ENCODE results near the gene RNF149.
"Not testable (repeated sequence)": the region's sequence is repeated elsewhere in the genome, so short reads cannot be mapped to it uniquely, and the experiment has no call there.

RNF149 gene

DNA sequence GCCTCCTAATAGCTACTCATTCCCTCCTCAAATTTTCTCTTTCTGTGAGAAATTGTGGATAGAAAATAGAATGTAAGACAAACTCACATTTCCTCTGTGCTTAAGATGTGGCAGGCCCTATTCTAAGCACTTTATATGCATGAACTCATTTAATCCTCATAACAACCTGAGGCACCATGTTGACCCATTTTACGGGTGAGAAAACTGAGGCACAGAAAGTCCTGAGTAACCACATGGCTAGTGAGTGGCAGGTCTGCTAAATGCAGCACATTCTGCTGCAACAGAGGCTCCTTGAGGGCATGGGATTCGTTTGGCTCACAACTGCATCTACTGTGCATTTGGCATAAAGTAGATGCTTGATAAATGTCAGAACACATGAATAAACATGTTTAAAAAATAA lies 22.7 kb upstream of the RNF149 start:
- no peak for DNase-seq (ENCODE audit: low read depth in 2 of 2)

- no peak for DNase-seq (ENCODE audit: low read depth in 2 of 2)
These were observed 21.9 kb upstream of the RNF149 start for GRCh38 chr2:101330253-101330933.

GRCh38 chr2:101329026-101329425 lies 20.5 kb upstream of the RNF149 start:
- DNase-seq (ENCODE audit: low read depth in 2 of 2) = no peak

GRCh38 chr2:101328474-101329007 lies 20.0 kb upstream of the RNF149 start:
- no peak for DNase-seq (ENCODE audit: low read depth in 2 of 2)

- no peak for DNase-seq (ENCODE audit: low read depth in 2 of 2)
These were observed 19.4 kb upstream of the RNF149 start for GRCh38 chr2:101327863-101328394.

DNA sequence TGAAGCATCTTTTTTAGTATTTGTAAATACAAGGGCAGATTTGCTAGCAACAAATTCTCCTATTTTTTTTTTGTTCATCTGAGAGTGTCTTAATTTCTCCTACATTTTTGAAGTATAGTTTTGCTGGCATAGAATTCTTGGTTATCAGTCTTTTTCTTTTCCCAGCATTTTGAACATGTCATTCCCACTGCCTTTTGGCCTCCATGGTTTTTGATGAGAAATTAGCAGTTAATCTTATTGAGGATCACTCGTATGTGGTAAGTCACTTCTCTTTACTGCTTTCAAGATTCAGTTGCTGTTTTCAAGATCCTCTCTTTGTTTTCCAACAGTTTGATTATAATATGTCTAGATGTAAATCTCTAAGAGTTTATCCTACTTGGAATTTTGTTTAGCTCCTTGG lies 16.9 kb upstream of the RNF149 start:
- no peak for DNase-seq (ENCODE audit: low read depth in 2 of 2)

DNA sequence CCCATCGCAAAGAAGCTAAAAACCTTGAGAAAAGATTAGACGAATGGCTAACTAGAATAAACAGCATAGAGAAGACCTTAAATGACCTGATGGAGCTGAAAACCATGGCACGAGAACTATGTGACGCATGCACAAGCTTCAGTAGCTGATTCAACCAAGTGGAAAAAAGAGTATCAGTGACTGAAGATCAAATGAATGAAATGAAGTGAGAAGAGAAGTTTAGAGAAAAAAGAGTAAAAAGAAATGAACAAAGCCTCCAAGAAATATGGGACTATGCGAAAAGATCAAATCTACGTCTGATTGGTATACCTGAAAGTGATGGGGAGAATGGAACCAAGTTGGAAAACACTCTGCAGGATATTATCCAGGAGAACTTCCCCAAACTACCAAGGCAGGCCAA lies 8.1 kb upstream of the RNF149 start:
- DNase-seq (ENCODE audit: low read depth in 2 of 2) = not testable (repeated sequence)

- no peak for DNase-seq (ENCODE audit: low read depth in 2 of 2)
These were observed 3.2 kb upstream of the RNF149 start for GRCh38 chr2:101311696-101312017.

GRCh38 chr2:101310834-101311695 lies 2.6 kb upstream of the RNF149 start:
- no peak for DNase-seq (ENCODE audit: low read depth in 2 of 2)

DNA sequence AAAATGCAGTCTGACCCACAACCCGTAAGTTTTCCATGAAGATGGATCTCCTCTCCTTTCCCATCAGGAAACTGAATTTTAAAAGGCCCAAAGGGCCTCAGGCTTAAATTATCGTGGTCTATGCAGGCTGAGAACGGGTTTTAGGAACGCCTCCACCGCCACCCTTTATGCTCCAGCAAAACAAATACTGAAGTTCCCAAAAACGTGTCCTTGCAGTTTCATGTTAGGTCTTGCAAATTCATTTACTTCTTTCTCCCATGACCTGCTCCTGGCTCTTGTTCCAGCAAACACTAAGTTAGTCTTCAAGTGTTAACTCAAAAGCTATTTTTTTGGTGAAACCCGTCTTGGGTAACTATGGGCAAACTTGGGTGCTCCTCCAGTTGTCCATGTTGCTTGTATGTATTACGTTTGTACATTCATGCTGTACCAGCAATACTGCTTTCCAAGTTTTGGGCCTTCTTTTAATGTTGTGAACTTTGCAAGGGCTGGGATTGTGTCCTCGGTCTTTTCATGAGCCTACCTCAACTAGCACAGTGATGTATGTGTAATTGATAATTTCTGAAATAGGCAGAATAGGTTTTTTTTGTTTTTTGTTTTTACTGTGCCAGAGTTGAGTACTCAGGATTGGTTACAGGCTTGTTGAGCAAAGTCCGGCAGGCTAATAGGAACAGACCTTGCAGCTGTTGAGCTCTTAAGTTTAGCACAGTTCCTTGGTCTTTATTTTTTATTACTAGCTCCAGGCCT lies 1.8 kb upstream of the RNF149 start:
- DNase-seq (ENCODE audit: low read depth in 2 of 2) = no peak

GRCh38 chr2:101307950-101308431 lies 510 bp downstream of the RNF149 start:
- no peak for DNase-seq (ENCODE audit: low read depth in 2 of 2)

GRCh38 chr2:101307503-101307902 lies 998 bp downstream of the RNF149 start:
- no peak for DNase-seq (ENCODE audit: low read depth in 2 of 2)

- no peak for DNase-seq (ENCODE audit: low read depth in 2 of 2)
These were observed 2.1 kb downstream of the RNF149 start for GRCh38 chr2:101306410-101306809.

DNA sequence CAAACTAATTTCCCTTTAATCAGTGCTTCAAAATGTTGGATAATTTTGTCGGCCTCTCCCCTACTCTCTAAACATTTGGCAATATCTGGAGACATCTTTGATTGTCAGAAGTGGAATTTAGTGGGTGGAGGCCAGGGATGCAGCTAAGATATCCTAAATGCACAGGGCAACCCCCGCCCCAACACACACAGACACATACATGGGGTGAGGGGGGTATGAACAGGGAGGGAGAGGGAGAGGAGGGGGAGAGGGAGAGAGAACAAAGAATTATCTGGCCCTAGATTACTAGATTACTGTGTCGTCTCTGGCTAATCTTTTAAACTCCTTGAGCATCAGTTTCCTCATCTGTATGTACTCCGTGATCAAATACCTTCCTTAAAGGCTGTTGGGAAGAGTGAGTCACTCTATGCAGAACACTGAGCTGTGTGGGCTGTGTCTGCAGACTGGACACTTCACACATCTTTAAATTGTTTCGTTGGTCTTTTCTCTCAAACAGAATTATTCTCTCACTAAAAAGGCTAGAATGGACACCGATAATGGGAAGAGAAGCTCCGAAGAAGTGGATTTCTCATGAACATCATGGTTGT lies 2.9 kb downstream of the RNF149 start:
- DNase-seq (ENCODE audit: low read depth in 2 of 2) = no peak

GRCh38 chr2:101305035-101305434 lies 3.5 kb downstream of the RNF149 start:
- no peak for DNase-seq (ENCODE audit: low read depth in 2 of 2)

DNA sequence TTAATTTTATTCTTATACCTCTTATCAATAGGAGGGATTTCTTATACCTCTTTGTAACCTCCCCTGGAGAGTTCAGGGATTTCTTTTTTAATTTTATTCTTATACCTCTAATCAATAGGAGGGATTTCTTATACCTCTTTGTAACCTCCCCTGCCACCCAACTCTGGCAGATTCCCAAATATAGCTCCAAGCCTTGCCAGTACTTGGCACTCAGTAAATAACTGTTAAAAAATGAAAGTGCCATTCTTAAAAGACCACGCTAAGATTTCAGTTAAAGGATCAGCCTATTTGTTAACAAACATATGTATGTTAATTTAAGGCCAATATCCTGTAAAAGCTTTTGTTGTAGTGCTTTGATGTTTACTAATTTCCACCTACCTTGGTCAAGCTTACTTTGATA lies 4.8 kb downstream of the RNF149 start:
- DNase-seq (ENCODE audit: low read depth in 2 of 2) = no peak

DNA sequence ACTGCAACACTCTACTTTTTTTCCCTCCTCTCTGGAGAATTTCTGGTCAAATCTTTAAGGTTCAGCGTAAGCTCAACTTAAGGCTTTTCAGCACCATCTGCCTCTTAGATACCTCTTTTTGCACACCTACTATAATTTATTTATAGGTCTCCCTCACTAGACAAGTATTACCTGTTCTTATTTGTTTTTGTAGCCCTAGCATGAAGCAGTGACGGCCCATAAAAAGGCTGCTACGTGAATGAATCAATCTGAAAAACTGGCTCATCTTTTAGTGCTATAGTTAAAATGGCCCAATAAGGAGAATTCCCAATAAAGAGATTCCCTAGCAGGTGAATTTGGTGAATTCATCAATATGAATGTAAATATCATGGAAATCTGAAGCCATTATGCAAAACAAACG lies 6.5 kb downstream of the RNF149 start:
- DNase-seq (ENCODE audit: low read depth in 2 of 2) = no peak

- no peak for DNase-seq (ENCODE audit: low read depth in 2 of 2)
These were observed 7.7 kb downstream of the RNF149 start for GRCh38 chr2:101300836-101301235.

DNA sequence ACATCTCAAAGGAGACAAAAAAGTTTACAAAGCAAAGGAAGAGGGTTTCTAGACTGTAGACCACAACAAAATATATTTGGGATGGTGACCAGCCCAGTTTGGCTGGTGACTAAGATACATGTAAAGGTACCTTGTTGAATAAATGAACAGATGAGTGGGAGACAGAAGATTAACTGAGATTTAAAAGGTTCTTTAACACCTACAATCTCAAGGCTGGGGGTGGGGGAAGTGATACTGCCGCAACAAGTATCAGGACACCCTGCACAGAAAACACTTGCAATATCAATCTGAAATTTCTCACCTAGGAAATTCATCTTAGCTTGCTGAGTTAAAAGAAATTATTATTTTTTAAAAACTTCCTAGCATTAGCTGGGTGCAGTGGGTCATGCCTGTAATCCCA lies 8.3 kb downstream of the RNF149 start:
- DNase-seq (ENCODE audit: low read depth in 2 of 2) = no peak

DNA sequence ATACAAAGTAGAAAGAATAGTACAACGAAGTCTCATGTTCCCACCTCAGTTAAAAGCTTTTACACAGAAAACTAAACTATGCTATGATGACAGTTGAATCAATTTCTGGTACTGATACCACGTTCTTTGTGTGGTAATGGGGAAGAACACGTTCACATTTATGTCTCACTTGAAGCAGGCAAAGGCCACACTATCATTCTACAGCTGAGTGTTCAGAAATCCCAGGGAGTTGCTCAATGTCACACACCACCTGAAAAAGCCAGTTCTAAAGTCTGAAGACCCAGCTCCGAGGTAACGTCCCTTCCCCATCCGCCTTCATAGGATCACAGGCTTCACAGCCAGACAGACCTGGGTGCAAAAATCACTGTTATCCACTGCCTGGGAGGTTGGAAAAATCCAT lies 8.9 kb downstream of the RNF149 start:
- DNase-seq (ENCODE audit: low read depth in 2 of 2) = no peak

- DNase-seq (ENCODE audit: low read depth in 2 of 2) = no peak
These were observed 11.1 kb downstream of the RNF149 start for GRCh38 chr2:101297383-101297782.

GRCh38 chr2:101296371-101296770 lies 12.1 kb downstream of the RNF149 start:
- DNase-seq (ENCODE audit: low read depth in 2 of 2) = no peak
